CD4-positive, alpha-beta T cell treated with Interferon gamma for 1 hour (primary cell): Measurements from ENCODE around the gene ANO4.
"Not testable (repeated sequence)": the region's sequence is repeated elsewhere in the genome, so short reads cannot be mapped to it uniquely, and the experiment has no call there.

Experiments
- DNase-seq: peaks from one replicate; pipeline ENCODE4 v3.0.0-alpha.2; 2020

ANO4 gene

DNA sequence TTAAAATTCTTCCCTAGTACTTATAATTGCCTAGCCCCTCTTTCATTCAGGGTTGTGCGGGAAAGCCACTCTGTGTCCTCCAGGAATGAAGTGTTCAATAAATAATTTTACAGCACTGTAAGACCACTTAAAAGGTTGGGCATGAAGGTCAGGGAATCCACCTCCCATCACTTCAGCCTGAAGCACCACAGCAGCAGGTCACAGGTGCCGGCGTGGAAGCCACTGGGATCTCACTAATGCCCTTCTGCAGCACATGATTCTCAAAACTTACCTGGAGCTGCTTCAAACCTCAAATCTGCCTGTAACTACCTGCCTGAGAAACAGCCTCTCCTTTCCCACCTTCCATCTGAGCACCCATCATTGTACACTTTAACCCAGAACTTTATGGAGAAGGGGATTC lies 159.5 kb downstream of the ANO4 start:
- no peak for DNase-seq

DNA sequence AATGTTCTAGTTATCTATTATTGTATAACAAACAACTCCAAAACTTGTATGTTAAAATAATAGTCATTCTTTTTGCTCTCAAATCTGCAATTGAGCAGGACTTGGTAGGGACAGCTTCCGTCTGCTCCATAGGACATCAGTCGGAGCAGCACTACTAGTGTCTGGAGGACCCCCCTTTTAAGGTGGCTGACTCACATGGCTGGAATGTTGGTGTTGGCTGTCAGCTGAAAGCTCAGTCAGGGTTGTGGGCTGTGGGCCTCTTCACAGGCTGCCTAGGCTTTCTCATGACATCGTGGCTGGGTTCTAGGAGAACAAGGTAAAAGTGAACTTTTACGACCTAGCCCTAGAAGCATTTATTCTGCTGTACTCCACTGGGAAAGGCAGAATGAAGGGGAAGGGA lies 160.6 kb downstream of the ANO4 start:
- DNase-seq, result no peak

DNA sequence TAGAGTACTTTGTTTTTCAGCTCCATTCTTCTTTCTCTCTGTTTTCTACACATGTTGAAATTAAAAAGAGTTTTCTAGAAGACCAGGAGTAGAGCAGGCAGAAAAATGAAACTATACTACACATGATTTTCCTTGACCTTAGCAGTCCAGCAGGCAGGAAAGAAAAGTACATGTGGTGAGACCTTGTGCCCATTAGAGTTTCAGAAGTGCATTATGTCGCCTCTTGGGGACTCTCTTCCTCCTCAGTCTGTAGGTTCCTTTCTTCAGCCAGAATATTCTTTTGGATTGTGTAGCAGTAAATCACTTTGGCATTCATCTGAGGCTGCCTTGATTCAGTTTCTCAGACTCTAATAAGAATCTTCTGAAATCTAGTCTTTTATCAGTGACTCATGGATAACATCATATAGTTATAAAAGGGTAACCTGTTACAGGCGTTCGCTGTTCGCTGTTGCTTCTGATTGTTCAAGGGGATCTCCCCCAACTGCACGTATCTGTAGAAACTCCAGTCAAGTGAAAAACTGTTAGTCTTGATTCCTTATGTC lies 161.8 kb downstream of the ANO4 start:
- DNase-seq, result no peak

DNA sequence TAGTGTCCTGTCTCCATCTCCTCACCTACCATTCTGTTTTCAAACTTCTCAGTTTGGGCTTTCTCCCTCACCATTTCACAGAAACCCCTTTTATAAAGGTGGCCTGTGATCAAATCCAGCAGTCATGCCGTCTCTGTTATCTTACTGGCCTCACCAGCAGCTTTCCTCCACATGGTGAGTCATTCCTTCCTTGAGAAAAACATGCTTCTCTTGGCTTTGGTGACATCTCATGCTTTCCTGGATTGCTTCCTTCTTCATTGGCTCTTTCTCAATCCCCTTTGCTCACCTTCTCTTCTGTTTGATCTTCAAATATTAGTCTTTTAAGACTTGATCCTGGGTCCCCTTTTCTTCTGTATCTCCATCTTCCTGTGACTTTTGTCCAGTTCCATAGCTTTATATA lies 164.9 kb downstream of the ANO4 start:
- no peak for DNase-seq

DNA sequence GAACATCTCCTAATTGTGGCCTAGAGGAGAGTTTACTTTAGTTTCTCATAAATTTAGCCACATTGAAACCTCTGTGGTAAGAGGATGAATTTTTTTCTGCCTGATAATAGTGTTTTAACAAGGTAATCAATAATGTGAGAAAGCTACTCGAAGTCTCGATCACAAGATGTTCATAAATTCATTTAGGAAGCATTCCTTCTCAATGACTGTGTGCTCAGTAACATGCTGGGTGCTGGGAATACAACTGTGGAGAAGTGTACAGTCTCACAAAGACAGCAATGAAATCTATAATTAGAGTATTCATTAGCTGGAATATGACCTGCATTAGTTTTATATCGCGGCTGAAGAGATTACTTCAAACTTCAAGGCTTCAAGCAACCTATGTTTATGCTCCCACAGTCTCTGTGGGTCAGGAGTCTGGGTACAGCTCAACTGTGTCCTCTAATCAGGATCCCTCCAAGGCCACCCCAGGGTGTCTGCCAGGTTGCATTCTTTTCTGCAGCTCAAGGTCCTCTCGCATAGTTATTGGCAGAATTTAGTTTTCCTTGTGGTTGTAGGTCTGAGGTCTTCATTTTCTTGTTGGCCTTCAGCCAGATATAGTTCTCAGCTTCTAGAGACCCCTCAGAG lies 167.6 kb downstream of the ANO4 start:
- DNase-seq, result no peak

DNA sequence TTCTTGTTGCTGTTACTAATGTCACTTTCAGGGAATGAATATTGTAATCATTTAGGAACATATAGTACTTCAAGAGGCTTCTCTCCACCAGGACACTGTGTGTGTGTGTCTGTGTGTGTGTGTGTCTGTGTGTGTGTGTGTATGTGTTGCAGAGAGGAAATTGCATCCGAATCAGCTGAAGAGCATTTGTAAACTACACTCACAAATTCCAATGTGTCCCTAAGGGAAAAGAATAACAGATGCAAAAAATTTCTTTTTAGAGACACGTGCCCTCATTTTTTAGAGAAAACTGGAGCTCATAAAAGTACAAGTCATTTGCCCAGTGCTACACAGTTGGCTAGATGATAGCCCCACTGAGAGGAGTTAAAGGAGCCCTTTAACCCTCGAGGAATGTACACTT lies 168.8 kb downstream of the ANO4 start:
- no peak for DNase-seq

DNA sequence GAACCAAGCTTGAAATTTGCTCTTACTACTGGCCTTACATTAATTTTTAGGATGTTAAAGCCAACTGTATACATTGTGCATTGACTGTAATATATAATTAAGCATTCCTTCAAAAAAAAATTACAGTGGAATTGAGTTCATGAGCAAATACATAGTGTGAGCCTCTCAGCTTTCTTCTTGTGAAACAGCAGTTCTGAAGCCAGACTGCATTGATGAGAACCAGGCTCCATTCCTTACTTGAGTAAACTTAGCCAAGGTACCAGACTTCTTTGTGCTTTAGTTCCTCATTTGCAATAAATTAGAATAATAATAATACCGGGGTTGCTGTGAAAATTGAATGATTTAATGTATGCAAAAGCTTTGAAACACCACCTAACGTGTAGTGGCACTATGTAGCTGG lies 169.5 kb downstream of the ANO4 start:
- no peak for DNase-seq

DNA sequence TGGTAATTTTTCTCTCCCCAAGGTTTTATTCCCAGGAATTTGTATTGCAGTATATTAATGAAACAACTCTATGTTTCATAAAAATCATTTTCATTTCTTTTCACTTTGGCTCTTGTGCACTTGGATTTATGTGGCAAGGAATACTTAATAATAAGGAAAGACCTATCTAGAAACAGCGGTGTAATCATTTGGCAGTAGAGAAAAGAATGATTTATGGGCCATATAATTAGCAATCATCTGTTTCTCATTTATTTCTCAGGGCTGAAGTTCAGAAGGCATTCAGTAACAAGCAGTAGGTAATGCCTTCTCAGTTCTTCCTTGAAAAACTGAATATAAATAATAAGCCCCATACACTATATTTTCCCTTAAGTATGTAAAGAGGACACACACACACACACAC lies 172.6 kb downstream of the ANO4 start:
- no peak for DNase-seq

DNA sequence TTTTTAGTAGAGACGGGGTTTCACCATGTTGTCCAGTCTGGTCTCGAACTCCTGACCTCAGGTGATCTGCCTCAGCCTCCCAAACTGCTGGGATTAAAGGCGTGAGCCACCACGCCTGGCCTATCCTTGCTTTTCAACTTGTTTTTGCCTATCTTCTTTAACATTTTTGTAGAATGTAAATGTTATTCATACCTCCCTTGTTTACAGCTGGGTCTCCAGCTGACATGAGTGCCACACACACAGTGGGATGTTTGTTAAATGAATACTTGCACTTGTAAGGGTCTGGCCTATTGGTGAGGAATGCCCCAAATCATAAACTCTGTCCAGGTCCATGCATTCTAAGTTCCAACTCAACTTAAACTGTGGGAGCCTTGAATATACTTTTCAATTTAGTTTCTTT lies 176.3 kb downstream of the ANO4 start:
- no peak for DNase-seq

DNA sequence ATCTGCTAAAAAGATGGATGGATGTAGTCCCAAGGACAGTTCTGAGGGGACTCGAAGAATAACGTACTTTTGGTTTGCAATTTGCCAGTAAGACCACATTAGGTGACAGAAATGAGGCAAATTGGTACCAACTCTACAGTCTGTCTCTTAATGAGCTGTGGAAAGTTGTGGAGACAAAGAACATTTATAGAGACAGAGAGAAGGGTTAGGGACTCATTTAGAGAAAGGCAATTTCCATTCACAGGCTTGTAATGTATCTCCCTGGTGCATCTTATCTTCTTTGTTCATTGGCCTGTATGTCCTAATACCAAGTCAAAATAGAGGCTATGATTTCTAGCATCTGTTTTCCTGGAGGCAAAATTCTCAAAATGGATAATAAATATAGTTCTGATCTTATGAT lies 177.5 kb downstream of the ANO4 start:
- no peak for DNase-seq

DNA sequence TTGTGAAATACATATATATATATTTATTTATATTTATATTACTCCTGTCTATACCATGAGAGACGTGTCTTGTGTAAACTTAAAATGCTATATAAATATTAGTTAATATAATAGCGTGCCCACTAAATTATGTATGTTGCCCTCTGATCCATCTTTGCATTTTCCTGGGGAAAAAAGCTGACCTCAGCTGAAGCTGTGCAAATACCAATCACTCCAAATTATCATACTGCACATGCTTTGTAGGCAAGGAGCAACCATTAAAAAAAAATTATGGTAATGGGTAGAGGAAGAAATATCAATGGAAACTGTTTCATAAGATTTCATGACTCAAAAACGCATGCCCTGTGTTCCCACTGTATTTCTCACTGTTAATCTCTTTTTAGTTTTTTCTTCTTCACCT lies 179.8 kb downstream of the ANO4 start:
- DNase-seq, result no peak

DNA sequence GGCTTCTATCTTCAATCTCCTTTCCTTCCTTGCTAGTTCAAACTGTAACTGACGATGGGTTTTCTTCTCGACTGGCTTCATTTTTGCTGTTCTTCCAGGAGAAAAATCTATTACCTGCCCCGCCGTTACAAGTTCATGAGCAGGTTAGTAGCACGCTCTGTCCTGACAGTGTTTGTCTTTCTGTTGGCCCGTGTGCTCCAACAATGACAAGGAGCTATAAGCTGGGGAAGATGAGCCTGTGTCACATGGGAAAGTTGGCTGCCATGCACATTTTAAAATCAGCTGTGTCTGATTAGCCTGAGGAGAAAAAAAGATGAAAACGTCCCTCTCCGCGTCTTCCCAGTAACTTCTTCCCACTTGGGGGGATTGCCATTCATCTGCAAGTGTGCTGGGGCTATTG lies 180.2 kb downstream of the ANO4 start:
- DNase-seq, result no peak

DNA sequence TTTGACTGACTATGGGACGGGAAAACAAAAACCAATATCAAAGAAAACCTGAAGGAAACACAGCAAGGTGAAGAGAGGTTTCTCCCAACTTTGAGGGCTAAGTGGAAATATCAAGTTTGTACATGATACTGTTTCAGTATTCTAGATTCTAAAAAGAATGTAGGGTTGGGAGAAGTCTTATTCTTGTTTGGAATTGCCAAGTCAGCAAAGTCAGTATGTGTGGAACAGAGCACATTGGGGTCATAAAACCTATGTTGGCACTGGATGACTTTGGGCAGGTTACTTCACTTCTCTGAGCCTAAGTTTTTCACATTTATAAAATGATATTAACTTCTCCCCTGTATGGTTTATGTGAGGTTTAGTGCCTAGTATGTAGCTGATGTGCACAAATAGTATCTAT lies 182.2 kb downstream of the ANO4 start:
- DNase-seq, result no peak

DNA sequence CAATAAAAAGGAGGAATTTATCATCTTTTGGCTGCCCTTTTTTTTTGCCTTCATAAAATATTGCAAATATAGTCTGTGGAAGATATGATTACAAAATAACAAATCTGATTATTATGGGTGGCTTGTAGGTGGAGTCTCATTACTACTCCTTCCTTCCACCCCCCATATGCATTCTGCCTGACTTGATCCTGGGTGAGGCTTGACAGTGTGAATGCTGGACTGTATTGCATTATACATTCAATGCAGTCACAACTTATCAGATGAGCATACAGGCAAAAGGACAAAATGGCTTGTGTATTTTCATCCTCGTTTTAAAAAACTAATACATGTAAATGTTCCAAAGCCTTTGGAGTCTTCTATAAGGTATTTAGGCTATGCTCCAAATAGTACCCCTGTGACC lies 186.3 kb downstream of the ANO4 start:
- DNase-seq, result no peak

DNA sequence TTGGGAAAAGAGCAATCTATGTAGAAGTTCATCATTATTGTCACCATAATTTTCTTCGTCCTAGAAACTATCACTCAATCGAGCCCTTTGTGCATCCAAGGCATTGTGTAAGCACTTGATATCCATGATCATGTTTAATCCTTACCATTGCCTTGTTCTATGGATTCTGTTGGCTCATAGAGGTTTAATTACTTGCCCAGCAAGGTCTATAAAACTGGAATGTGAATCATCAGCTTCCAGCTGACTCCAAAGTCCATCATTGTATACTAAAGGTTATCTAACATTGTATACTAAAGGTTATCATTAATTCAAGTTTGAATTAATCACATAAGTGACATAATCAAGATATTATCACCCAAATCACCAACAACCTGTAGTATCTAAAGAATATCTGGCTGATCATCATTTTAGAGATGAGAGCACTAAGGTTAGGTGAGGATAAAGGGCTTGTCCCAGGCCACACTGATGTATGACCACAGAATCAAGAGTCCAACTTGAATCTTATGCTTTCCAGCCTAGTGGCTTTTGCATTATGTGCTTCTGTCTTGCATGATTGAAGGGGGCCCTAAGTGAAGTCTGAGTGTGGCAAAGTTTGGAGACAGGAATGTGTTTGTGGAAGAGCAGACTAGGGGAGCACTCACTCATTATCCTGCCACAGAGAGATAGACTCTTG lies 188.1 kb downstream of the ANO4 start:
- no peak for DNase-seq

DNA sequence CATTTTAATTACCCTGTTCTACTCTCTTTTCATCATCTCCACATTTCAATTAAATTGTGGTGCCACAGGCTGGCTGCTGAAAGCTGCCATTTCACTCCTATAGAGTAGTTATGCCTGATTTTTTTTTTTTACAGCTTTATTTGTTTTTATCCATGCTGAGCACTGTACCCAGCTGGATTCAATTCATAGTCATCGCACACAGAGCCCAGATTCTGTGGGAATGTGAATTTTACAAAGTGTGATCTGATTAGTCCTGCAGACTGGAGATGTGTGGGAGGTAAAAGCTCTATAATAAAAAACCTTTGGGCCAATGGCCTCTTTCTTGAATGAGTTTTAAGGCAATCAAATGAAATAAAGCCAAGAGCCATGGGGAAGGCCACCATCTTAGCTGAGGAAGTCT lies 190.2 kb downstream of the ANO4 start:
- DNase-seq, result no peak

DNA sequence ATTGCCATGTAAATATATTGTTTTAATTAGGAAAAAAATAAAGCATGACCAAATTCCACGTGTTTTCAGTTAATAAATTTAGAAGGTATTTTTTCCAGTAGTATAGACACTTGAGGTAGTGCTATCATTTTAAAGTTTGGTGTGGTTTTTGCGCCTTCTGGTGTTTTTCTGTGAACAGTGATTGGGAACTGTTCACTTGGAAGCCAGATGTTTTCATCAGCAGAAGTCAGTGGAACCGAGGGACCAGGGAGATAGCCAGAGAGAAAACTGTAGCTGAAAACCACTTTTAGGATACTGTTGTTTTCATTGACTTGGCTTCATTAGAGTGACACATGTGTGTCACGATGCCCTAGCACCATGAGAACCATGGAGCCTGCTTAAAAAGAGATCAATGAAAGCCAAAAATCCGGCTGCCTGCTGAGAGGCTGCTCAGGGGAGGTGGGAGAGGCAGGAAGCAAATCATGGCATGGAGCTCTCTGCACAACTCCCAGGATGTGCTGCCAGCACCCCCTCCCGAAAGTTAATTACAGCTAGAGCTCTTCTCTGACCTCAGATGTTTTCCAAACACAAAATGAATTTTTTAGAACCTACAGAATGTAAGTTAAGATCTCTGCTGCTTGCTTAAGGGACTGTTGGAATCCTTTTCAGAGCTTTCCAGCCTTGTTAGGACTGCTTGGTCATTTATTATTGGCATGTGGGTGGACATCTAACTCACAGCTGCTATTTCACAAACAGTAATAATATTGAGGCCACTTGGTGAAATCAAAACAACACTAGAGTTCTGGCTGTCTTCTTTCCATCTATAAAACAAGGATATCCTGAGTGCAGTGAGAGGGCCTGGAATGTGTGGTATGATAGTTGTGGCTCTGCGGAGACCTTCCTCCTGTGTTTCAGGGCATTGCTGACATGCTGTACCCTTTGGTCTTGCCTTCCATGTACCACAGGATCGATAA lies 192.3 kb downstream of the ANO4 start:
- DNase-seq, result no peak

DNA sequence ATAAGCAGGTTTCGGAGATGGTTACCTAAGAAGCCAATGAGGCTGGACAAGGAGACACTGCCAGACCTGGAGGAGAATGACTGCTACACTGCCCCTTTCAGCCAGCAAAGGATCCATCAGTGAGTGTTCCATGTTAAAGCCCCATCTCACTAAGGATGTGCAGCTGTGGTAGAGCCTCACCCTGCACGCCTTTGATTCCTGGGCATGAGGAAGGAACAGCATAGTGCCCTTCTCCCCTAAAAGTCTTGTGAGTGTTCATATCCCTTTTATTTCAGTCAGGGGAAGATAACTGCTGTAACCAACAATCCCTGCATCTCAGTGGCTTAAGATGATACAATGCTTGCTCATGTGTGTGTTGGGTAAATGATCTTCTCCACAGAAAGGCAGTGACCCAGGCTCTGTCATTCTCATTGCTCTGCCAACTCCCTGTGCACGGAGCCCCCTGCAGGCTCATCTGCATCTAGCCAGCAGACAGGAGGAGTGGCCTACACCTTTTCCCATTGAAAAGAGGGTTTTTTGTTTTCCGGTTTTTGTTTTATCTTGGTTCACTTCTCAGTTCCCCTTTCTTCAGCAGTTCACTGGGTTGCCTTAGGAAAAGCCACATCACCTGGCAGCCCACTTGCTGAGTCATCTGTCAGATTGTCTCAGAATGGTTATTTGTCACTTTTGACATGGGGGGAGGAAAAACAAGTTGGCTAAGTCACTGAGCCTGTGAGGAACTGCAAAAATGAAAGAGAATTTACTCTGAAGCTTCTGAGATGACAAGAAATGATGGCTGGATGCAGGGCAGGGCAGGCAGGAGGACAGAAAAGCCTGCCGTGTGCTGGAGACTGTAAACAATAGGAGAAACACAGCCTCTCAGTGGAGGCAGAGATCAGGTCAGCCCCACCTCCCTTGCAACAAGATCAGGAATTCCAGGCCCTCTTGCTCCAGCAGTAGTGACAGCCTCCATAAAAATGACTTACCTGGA lies 193.3 kb downstream of the ANO4 start:
- DNase-seq, result no peak

DNA sequence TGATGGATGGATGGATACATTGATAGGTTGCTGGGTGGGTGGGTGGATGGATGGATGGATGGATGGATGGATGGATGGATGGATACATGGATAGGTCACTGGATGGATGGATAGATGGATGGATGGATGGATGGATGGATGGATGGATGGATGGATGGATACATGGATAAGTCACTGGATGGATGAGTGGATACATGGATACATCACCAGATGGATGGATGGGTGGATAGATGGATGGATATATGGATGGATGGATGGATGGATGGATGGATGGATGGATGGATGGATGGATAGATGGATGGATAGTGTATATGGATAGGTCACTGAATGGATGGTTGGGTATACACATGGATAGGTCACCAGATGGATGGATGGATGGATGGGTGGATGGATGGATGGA lies 194.9 kb downstream of the ANO4 start:
- DNase-seq, result not testable (repeated sequence)

DNA sequence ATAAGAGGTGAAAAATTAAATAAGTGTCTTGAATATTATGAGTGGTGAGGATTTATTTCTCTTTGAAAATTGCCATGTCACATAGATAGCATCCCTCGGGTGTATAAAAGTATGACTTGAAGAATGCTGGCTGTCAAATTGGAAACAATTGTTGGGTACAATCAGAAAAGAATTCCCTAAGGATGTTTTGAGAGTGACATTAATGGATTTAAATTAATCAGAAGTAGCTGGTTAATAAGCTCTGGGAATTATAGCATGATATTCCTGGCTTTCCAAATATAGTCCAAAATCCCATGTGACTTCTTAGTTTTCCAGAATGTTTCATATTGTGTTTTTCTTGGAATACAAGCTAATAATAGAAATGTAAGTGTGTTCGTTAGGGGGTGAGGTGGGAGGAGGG lies 196.5 kb downstream of the ANO4 start:
- no peak for DNase-seq

DNA sequence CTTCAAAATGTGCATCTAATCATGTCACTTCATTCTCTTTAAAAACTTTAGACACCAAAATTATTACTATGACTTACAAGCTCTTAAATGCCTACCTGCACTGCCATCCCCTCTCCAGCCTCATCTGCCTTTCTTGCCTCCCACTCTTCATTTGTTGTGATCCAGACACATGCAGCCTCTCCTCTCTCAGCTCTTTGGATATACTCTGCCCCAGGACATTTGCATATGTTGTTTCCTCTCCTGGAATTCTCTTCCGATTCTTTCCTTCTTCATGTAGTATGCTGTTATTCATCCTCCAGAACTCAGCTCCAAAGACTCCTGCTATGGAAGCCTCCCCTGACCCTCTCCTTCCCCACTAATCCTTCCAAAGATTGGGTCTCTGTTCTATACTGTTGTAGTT lies 197.6 kb downstream of the ANO4 start:
- no peak for DNase-seq

DNA sequence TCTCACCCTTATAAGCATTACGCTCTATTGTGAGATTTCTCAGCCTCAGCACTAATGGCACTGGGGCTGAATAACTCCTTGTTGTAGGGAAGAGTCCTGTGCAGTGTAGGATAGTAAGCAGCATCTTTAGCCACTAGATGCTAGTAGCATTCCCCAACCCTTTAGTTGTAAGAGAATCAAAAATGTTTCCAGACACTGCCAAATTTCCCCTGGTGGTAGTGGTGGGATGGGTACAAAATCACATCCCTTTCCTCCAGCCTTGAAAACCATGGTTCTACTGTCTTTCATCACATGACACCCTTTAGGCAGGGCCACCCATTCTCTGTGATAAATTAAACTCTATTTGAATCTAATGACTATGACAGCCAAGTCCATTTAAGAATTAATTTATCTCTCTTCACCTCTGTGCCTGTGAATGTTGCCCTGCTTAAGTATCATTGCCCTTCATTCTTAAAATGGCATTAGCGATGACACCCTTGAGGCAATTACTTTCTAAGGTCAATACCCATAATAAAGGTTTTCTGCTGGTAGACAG lies 199.4 kb downstream of the ANO4 start:
- DNase-seq, result no peak
